CD4-positive, alpha-beta T cell (primary cell): ENCODE measurements around the gene BAG3. TPM values are rescaled to one million over a fixed set of nuclear protein-coding genes. Genes with fewer than 3 reads are reported as not detected.
"Not testable (repeated sequence)": the region's sequence is repeated elsewhere in the genome, so short reads cannot be mapped to it uniquely, and the experiment has no call there.

ENCODE experiments used
- ATAC-seq: fragments of 200-7000 bp; cut with Tn5 transposase; one replicate; pipeline ENCODE4 v1.10.0; 2022; ENCODE audit warnings: mild to moderate bottlenecking; ENCODE audit not compliant: poor library complexity
- CTCF ChIA-PET: fragments of 350-600 bp; sonication (Branson Sonifier 250); formaldehyde crosslinking; loops from one replicate; lab custom pipeline; 2021; ENCODE audit warnings: antibody characterized with exemption, inconsistent platforms; lab: Charles Lee
- POLR2A ChIA-PET: fragments of 350-600 bp; sonication (Branson Sonifier 250); formaldehyde crosslinking; loops from one replicate; lab custom pipeline; 2021; ENCODE audit warnings: antibody characterized with exemption, inconsistent platforms; lab: Charles Lee
- DNase-seq, 14 experiments: peaks; one replicate each; pipeline ENCODE4 v3.0.0-alpha.2; 2013 to 2020; ENCODE audit warnings: mixed read lengths in 2 of 14
- H3K27ac ChIP-seq, 2 donors: one replicate each; pipeline versions ENCODE4 v1.5.1 to v1.7.0; 2013; ENCODE audit warnings: low read length in 2 of 2, low read depth in 1 of 2, mild to moderate bottlenecking in 1 of 2
- H3K27me3 ChIP-seq, 2 experiments: 1 replicate in 1 of 2; 2 replicates in 1 of 2; pipeline versions ENCODE4 v1.6.1 to v1.7.0; 2013; ENCODE audit warnings: low read length in 2 of 2, control low read depth in 1 of 2, mild to moderate bottlenecking in 1 of 2, moderate library complexity in 1 of 2; ENCODE audit not compliant: insufficient read depth in 2 of 2, control insufficient read depth in 1 of 2
- H3K36me3 ChIP-seq: one replicate; pipeline ENCODE4 v1.6.1; 2013; ENCODE audit warnings: low read length, control low read depth; ENCODE audit not compliant: insufficient read depth
- H3K4me1 ChIP-seq: one replicate; pipeline ENCODE4 v1.6.1; 2013; ENCODE audit warnings: low read length, control low read depth; ENCODE audit not compliant: insufficient read depth
- H3K4me3 ChIP-seq: one replicate; pipeline ENCODE4 v1.5.1; 2013; ENCODE audit warnings: mild to moderate bottlenecking, low read length, moderate library complexity
- H3K9me3 ChIP-seq, 2 experiments: 1 replicate in 1 of 2; 2 replicates in 1 of 2; pipeline versions ENCODE4 v1.6.1 to v1.7.0; 2013; ENCODE audit warnings: low read length in 2 of 2, mild to moderate bottlenecking in 2 of 2, control low read depth in 1 of 2, moderate library complexity in 1 of 2; ENCODE audit not compliant: control insufficient read depth in 1 of 2, insufficient read depth in 1 of 2
- H3K27ac Mint-ChIP-seq: one replicate; pipeline ENCODE4 v1.8.0; 2020; ENCODE audit warnings: mixed read lengths
- H3K27me3 Mint-ChIP-seq: one replicate; pipeline ENCODE4 v1.8.0; 2021; ENCODE audit warnings: mixed read lengths
- H3K36me3 Mint-ChIP-seq: one replicate; pipeline ENCODE4 v1.8.0; 2021; ENCODE audit warnings: low read depth, mixed read lengths
- H3K4me1 Mint-ChIP-seq: one replicate; pipeline ENCODE4 v1.8.0; 2021; ENCODE audit warnings: low read depth, mixed read lengths
- H3K4me3 Mint-ChIP-seq: one replicate; pipeline ENCODE4 v1.8.0; 2020; ENCODE audit warnings: mild to moderate bottlenecking, mixed read lengths
- H3K9me3 Mint-ChIP-seq: one replicate; pipeline ENCODE4 v1.8.0; 2020; ENCODE audit warnings: mixed read lengths
- intact Hi-C, 2 experiments: fragments of 100-400 bp; cut with DNase I in 1 of 2; cut with micrococcal nuclease in 1 of 2; formaldehyde crosslinking; loops; one replicate each; pipeline versions ENCODE4 v1.15.1 to v1.9.0; 2023 to 2025; cut with DNase I, micrococcal nuclease
- total RNA-seq, 174 experiments: library from RNA in 2 of 174; stranded (reverse) in 2 of 174; gene quantifications; one replicate each; pipeline ENCODE4 v1.2.3 and lab custom pipeline; 2021 to 2026
- TF ChIP-seq, protein P1 (sequence below): fragments of 200-600 bp; IDR thresholded peaks from one replicate; pipeline ENCODE4 v1.8.0; 2022; ENCODE audit warnings: antibody characterized with exemption, mild to moderate bottlenecking

The BAG3 gene
- total RNA-seq, 2 experiments from 2014 or later = 65.1 to 65.8 TPM

- Mint-ChIP-seq H3K36me3 (no peaks in the 10 kb centered on the region), H3K27ac (no peak overlapping the region), H3K9me3 (no peaks in the 10 kb centered on the region), H3K27me3 (no peaks in the 10 kb centered on the region), H3K4me3 (no peak overlapping the region), H3K4me1 (no peaks in the 10 kb centered on the region)
- DNase-seq (no peak), ATAC-seq (no peak)
- ChIA-PET POLR2A (no interaction called here), CTCF (no interaction called here)
- no peaks in the 10 kb centered on the region for H3K4me1 ChIP-seq
- no peaks in the 10 kb centered on the region for H3K9me3 ChIP-seq
- H3K27ac ChIP-seq = no peak overlapping the region
- H3K27me3 ChIP-seq = no peaks in the 10 kb centered on the region
- H3K36me3 ChIP-seq = no peaks in the 10 kb centered on the region
- intact Hi-C loops = no loop called here
- no peak overlapping the region for H3K4me3 ChIP-seq
- TF ChIP-seq, protein P1, sequence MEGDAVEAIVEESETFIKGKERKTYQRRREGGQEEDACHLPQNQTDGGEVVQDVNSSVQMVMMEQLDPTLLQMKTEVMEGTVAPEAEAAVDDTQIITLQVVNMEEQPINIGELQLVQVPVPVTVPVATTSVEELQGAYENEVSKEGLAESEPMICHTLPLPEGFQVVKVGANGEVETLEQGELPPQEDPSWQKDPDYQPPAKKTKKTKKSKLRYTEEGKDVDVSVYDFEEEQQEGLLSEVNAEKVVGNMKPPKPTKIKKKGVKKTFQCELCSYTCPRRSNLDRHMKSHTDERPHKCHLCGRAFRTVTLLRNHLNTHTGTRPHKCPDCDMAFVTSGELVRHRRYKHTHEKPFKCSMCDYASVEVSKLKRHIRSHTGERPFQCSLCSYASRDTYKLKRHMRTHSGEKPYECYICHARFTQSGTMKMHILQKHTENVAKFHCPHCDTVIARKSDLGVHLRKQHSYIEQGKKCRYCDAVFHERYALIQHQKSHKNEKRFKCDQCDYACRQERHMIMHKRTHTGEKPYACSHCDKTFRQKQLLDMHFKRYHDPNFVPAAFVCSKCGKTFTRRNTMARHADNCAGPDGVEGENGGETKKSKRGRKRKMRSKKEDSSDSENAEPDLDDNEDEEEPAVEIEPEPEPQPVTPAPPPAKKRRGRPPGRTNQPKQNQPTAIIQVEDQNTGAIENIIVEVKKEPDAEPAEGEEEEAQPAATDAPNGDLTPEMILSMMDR = no peak
Observed at GRCh38 chr10:119619215-119619614, 32.0 kb upstream of the BAG3 start.

DNA sequence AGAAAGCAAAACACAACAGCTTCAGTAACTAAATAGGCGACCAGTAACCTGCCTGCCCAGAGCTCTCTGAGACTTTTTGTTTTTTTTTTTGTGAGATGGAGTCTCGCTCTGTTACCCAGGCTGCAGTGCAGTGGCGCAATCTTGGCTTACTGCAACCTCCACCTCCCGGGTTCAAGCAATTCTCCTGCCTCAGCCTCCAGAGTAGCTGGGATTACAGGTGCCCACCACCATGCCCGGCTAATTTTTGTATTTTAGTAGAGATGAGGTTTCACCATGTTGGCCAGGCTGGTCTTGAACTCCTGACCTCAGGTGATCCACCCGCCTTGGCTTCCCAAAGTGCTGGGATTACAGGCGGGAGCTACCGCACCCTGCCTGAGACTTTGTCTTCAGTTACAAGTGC, 31.4 kb upstream of the BAG3 start:
- H3K4me1 ChIP-seq, H3K27me3 ChIP-seq, H3K27me3 Mint-ChIP-seq, H3K4me3 ChIP-seq, H3K36me3 Mint-ChIP-seq, H3K27ac ChIP-seq, H3K27ac Mint-ChIP-seq, H3K9me3 Mint-ChIP-seq, H3K4me3 Mint-ChIP-seq, CTCF ChIA-PET, intact Hi-C loops, H3K4me1 Mint-ChIP-seq, ATAC-seq, DNase-seq, POLR2A ChIA-PET, H3K9me3 ChIP-seq, H3K36me3 ChIP-seq: not testable (repeated sequence)

- intact Hi-C loops = no loop called here
- Histone ChIP-seq H3K27me3 (no peaks in the 10 kb centered on the region), H3K4me3 (no peak overlapping the region), H3K27ac (no peak overlapping the region), H3K36me3 (no peaks in the 10 kb centered on the region), H3K4me1 (no peaks in the 10 kb centered on the region), H3K9me3 (no peaks in the 10 kb centered on the region)
- CTCF ChIA-PET = no interaction called here
- Mint-ChIP-seq H3K27ac (no peak overlapping the region), H3K4me3 (no peak overlapping the region), H3K36me3 (no peaks in the 10 kb centered on the region), H3K9me3 (no peaks in the 10 kb centered on the region), H3K27me3 (no peaks in the 10 kb centered on the region), H3K4me1 (no peaks in the 10 kb centered on the region)
- TF ChIP-seq, protein P1 = no peak
- ATAC-seq = no peak
- POLR2A ChIA-PET = no interaction called here
- no peak for DNase-seq
Observed at GRCh38 chr10:119620241-119621077, 30.7 kb upstream of the BAG3 start.

DNA sequence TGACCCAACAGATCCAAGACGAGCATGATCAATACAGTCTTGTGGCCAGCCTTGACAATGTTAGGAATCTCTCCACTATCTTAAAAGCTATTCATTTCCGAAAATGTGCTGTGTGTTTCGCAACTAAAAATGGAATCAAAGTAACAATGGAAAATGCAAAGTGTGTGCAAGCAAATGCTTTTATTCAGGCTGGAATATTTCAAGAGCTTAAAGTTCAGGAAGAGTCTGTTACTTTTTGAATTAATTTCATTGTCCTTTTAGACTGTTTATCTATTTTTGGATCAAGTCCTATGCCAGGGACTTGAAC, 30.1 kb upstream of the BAG3 start:
- intact Hi-C loops = no loop called here
- Mint-ChIP-seq H3K36me3 (no peaks in the 10 kb centered on the region), H3K4me3 (no peak overlapping the region), H3K4me1 (no peaks in the 10 kb centered on the region), H3K27ac (no peak overlapping the region), H3K27me3 (no peaks in the 10 kb centered on the region), H3K9me3 (no peaks in the 10 kb centered on the region)
- H3K36me3 ChIP-seq = no peaks in the 10 kb centered on the region
- H3K27ac ChIP-seq = no peak overlapping the region
- no peaks in the 10 kb centered on the region for H3K9me3 ChIP-seq
- ChIA-PET CTCF (no interaction called here), POLR2A (no interaction called here)
- H3K27me3 ChIP-seq = no peaks in the 10 kb centered on the region
- DNase-seq (no peak), ATAC-seq (no peak)
- no peak overlapping the region for H3K4me3 ChIP-seq
- H3K4me1 ChIP-seq = no peaks in the 10 kb centered on the region
- TF ChIP-seq, protein P1 = no peak
